HG03571 (cell line): ENCODE data around the gene CHMP6.

Experiments used
- ATAC-seq: cut with Tn5 transposase; IDR thresholded peaks from one replicate; pipeline ENCODE4 v1.9.1; 2021; ENCODE audit not compliant: unreplicated experiment

The CHMP6 gene

DNA sequence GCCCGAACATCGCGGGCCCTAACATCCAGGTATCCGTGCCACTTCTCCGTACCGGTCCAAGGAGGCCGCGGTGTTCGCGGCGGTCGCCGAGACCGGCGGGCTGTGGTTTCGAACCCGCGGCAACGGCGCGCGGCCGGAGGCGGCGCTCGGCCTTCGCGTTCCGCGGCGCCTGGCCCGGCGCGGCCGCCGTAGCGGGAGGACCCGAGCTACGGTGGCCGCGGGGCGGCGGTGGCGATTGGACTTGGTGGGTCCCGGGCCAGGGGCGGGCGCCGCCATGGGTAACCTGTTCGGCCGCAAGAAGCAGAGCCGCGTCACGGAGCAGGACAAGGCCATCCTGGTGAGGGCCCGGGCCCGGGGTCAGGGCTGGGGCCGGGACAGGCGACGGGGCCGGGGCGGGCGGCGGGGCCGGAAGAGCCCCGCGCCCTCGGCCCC is at the start of gene CHMP6:
Gene CHMP6, plus strand, starts transcription at position 197 of the 432 bp plus-strand sequence. Its CDS starts 78 bp downstream, at position 275.
- no peak for ATAC-seq

DNA sequence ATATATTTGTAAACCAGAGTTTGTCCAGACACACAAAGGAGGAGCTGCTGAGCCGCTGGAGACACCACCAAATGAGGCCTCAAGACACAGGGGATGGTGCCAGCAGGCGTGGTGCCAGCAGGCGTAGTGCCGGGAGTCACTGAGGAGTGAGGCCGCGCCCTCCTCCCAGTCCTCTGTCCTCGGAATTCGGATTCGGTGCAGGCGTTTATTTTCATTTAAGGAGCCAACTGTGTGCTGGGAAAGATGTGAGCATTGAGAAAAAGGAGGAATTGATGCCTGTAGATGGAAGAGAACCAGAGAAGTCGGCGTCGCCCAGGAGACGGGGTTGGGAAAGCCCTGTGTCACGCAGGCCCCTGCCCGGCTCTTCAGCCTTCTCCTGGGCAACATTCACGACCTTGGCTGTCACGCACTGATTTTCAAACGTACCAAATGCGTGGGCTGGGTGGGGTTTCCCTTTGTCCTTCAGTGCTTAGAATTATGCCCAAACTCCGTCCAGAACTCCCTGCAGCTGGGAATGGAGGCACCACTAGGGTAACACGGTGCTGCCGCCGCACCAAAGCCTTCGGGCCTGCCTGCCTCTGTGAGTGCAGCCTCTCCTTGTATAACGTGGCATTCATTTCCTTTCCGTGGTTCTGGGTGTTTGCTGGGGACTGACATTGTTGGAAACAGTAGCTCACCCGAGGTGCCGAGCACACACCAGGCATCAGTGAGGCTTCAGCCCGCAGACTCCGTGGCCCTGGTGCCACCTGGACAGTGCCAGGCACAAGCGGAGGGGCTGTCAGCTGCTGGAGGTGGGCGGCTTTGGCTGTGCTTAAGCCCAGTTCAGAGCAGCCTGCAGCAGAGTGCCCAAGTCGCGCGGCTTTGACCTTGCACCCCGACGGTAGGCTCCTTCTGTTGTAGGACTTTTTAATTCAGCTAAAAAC is 49.0 kb upstream of the CHMP6 start:
- ATAC-seq, result no peak

DNA sequence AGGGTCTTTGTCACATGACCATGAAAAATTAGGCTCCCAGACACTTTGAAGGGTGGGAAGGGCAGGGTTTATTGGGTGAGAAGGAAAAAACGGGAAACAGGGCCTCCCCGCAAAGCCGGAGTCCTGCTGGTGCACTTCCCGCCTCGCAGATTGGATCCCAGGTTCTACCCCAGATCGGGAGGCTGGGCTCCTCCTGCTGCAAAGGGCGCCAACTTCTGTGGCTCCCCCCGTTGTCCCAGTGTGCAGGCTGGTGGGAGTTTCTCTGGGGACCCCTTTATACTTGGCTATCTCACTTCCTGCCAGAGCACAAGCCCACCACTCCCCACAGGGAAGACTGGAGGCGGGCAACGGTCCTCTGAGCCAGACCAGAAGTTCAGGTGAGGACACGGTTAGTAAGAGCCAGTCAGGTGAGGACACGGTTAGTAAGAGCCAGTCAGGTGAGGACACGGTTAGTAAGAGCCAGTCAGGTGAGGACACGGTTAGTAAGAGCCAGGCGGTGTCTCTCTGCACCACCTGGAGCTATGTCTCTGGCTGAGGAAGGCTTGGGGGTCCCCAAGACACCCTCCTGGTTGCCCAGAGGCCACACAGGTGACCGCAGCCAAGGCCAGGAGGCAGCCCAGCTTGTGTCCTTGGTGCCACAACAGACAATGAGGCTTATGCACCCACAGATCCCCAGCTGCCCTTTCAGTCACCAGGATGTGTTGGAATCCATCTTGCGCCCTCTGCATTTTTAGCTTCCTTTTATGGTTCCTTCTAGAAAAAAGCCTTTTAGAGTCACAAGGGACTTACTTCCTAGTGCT is 48.1 kb upstream of the CHMP6 start:
- no peak for ATAC-seq

DNA sequence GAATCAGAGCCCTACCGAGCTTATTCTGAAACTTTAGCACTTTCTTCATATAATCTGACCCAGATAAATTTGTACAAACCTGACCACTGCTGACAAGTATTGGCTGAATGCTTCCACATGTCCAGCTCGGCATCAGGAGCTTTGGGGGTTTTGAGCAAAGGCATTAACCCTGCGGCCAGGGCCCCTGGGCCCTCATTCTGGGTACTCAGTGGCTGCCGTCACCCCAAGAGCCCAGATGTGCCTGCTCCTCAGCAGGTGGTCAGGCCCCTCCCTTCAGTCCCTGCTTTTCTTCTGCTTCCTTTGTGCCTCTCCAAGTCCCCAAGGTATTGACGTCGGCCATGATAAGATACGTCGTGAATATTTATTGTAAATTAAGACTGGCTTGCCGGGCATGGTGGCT is 47.3 kb upstream of the CHMP6 start:
- no peak for ATAC-seq

DNA sequence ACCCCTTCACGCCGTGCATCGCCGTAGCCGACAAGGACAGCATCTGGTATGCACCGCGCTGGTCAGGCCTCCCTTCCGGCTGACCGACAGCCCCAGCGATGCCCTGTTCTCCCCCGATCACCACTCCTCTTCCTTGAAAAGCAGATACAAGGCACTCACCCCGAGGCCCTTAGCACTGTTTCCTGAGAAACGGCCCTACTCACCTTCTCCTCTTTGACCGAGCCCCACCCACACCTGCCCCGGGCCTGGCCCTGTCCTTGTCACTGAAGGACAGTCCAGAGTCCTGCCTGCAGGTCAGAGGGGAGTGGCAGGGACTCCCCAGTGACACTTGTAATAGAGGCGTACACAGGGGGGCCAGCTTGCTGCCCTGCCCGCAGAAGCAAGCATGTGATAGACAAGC is 45.9 kb upstream of the CHMP6 start:
- no peak for ATAC-seq

DNA sequence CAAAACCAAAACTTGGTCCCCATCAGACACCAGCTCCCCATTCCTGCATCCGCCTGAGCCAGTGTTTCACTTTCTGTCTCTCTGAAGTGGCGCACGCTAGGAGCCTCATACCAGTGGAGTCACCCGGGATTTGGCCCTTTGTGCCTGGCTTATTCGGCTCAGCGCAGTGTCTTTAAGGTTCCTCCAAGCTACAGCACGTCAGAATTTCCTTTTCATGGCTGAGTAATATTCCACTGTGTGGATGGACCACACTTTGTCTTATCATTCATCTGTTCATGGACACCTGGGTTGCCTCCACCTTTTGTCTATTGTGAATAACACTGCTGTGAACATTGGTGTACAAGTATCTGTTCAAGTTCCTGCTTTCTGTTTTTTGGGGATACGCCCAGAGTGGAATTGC is 45.2 kb upstream of the CHMP6 start:
- ATAC-seq, result no peak

DNA sequence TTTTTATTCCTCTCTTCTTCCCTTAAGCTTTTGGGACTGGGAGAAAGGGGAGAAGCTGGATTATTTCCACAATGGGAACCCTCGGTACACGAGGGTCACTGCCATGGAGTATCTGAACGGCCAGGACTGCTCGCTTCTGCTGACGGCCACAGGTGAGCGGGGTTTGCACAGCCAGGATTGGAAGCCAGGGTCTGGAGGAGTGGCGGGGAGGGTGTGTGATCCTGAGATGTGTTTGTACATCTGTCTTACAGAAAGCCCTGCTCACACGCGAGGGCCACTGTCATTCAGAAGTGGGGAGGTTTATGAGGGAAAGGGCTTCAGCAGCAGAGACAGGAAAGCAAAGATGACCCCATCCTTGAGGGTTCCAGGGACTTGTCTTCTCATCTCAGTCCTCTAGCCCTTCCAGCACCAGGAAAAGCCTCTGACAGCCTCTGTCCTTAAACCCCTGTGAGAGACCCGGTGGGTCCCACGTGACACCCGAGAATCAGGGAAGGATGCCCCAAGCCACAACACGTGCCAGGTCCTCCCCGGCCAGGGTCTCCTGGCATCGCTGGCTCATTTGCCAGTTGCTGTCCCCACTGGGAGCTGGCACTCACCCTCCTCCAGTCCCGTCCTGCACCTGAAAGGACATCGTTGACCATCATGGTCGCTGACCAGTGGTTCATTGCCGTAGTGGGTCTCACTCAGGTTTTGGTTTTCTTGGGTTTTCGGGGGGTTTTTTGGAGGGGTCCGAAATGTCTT is 44.3 kb upstream of the CHMP6 start:
- ATAC-seq, result no peak

DNA sequence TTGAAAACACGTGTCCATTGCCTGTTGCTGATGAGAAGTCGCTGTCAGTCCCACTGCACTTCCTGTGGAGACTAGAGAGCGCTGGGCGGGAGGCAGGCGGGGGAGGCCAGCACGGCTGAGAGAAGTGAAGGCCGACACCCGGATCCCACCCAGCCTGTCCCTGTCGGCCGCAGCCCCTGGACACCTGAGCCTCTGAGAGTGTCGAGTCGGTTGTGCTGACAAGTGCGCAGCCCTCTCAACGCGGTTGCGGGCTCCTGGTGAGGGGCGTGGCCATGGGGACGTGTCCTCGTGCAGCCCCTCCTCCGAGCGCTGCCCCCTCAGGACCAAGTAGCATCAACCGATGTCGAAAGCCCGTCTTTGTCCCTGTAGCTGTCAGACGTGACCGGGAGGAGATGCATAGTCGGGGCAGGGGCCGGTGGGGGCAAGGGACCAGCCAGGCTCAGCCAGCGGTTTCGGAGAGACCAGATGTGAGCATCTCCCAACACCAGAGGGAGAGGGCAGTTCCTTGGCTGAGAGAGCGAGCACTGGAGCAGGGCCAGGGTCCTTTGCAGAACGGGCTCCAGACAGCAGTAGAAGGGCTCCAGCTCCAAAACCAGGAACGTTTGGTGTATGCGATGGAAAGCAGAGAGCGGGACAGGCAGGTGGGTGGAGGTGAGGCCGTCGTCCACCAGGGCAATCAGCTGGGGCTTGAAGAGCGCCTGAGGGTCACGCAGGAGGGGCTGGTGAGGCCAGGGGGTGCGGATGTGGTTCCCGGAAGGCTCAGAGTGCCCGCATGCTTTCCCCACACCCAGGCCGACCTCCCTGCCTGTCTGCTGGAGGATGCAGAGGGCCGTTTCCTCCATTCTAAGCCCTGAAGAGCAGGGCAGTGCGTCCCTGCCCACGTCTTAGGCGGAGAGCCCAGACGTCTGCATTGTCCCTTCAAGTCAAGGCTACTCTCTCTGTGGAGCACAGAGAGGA is 43.3 kb upstream of the CHMP6 start:
- ATAC-seq, result no peak

DNA sequence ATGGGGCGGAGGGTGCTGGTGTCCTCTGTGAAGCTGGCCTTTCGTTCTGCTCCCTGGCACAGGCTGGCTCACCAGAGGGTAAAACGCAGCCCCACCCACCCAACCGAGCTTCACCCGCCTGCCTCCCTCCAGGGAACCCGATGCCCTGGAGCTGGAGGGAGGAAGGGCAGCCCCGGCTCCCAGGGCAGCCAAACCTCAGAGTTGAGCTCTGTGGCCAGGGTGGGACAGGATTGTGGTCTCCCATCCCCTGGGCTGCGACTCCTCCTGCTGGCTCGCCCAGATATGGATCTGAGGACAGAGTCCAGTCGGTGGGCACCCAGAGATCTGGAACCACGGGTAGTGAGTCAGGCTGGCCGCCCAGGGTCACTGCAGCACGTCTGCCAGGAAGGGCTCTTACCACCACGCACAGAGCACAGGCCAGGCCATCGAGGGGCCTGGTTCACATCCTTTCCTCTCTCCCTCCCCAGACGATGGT is 42.6 kb upstream of the CHMP6 start:
- no peak for ATAC-seq

DNA sequence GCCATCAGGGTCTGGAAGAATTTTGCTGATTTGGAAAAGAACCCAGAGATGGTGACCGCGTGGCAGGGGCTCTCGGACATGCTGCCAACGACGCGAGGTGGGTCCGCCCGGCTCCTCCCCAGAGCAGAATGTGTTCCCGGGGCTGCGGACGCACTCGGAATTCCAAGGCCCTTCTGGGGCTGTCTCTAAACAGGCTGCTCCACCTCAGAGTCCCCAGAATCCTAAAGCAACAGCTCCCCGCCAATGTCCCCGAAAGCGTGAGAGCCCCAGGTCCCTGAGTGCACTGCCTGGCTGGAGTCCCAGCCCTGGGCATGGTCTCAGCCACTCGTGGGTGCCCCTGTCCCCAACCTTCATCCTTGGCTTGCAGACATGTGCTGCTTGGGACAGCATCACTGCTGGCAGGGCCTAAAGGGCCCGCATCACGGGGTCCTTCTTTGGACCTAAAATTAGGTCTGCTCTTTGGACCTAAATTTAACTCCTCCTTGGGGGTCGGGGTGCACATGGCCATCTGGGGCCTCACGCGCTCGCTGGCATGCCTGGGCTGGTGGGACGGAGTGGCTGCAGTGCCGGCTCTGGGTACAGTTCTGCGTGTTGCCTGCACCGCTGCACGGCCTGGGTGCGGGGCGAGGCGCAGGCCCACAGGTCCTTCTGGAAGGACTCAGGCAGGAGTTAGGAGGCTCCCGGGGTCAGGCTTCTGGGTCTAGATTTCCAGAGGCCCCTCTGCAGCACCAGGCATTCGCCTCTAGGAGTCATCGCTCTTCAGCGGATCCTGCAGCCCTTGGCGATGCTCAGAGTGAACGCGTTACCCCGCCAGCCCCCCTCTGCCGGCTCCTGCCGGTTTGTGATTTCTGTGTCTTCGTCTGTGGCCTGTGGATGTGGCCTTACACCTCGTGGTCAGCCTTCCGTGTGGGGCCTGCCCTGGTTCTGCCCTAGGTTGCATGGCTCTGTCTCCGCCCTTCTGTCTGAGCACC is 41.9 kb upstream of the CHMP6 start:
- ATAC-seq, result no peak

DNA sequence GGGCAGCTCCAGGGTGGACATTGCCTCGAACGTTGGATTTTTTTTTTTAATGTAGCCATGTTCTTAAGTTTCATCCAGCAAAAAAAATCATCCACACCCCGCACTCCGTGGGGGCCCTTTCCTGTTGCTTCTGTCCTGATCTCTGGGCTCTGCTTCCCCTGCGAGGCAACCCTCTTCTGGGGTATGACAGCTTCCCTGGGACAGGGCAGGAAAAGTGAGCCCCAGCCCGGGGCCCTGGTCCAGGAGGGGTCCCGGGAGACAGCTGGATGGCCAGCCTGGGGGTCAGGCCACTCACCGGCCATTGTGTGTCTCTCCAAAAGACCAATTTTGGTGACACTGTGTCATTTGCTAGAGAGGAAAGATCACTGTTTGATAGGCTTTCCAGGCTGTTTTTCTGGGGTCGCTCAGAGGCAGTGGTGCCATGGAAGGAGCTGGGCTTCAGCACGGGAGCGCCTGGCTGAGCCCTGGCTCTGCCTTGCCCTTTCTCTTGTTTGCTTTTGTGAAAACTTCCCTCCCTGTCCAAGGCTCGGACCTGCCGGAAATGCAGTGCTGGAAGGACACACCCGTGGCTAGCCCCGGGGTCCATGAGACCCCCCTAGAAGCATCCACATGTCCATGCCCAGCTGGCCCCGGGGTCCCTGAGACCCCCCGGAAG is 41.0 kb upstream of the CHMP6 start:
- no peak for ATAC-seq

DNA sequence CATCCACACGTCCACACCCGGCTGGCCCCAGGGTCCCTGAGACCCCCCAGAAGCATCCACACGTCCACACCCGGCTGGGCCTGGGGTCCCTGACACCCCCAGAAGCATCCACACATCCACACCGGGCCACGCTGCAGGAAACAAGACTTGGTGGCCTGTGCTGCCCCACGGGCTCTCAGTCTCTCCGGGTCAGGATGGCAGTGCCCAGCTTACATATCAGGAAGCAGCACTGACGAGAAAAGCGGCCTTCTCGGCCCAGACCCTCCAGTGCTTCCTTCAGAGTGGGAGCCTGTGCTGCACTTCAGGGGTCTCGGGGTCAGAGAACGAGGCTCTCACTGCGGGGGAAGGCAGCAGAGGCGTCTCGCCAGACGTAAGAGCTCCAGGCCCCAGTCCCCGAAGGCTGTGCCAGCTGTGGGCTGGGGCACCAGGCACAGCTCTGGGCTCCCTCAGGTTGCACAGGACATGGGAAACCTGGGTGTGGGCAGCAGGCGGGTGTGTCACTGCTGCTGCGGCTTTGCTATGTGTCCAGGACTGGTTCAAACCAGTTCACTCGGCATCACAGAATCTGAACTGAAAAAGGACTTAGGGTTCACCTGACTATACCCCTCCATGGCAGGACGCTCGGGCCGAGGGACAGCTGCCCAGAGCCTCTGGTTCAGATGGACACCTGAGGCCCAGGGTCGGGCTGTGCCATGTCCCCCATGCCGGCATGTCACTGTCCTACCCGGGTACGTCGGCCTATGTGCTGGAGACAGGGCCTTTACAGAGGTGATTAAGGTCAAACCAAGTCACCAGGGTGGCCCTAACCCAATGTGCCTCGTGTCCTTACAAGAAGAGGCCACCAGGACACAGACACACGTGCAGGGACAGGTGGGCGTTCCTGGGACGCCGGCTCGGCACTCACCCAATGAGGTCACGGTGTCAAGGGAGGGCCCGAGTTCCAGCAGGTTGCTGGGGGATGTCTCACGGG is 40.2 kb upstream of the CHMP6 start:
- no peak for ATAC-seq

DNA sequence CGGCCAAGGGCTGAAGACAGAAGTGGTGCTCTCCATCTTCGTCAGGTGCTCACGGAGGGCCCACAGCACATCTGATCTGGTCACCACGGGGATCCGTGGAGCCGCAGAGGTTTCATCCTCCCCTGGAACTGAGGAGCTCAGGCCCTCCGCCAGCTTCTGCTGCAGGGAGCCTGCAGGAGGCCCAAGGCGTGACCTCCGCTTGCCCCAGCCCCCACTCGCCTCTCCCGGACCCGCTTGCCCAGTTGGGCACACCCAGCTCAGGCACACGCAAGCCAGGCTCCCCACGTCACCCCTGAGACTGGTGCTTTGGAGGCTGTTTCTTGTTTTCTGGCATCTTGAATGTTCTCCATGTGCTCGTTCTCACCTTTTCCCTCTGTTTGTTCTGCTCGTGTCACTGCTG is 39.4 kb upstream of the CHMP6 start:
- ATAC-seq, result no peak

DNA sequence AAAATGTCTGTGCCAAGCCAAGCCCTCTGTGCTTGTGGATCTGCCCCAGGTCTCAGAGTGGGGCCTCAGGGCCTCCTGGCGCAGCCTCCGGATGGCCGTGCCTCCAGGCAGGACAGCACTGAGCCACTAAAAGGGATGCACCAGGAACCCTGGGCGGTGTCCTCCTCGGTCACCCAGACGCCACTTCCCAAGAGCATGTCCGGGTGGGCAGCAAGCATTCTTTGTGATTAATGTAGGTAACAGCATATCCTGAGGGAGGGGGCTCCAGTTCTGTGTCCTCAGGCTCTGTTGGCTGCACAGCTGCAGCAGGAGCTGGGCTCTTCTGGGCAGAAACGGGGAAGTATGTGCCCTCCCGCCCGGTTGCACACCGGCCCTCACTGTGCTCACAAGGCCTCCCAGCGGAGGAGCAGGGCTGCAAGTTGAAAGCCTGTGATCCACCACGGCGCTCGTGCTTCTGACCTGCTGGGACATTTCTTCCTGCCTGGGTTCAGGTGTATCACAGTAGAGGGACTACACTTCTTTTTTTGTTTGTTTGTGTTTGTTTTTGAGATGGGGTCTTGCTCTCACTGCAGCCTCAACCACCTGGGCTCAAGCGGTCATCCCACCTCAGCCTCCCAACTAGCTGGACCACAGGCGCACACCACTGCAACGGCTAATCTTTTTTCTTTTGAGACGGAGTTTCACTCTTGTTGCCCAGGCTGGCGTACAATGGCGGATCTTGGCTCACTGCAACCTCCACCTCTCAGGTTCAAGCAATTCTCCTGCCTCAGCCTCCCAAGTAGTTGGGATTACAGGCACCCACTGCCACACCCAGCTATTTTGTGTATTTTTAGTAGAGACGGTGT is 37.9 kb upstream of the CHMP6 start:
- no peak for ATAC-seq

DNA sequence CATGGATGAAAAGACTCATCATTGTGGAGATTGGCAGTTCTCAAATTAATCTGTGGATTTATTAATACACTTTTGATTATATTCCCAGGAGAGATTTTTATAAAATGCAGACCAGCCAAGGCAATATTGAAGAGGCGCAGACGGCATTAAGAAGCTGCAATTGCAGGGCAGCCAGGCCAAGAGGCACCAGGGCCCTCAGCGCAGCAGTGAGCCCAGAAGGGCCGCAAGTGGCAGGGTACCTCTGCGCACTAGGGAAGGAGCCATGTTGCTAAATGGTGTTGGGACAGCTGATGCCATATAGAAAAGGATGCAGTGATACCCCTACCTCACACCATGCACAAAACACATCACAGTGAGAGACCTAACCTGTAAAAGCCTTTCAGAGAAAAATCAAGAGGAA is 36.6 kb upstream of the CHMP6 start:
- ATAC-seq, result no peak

DNA sequence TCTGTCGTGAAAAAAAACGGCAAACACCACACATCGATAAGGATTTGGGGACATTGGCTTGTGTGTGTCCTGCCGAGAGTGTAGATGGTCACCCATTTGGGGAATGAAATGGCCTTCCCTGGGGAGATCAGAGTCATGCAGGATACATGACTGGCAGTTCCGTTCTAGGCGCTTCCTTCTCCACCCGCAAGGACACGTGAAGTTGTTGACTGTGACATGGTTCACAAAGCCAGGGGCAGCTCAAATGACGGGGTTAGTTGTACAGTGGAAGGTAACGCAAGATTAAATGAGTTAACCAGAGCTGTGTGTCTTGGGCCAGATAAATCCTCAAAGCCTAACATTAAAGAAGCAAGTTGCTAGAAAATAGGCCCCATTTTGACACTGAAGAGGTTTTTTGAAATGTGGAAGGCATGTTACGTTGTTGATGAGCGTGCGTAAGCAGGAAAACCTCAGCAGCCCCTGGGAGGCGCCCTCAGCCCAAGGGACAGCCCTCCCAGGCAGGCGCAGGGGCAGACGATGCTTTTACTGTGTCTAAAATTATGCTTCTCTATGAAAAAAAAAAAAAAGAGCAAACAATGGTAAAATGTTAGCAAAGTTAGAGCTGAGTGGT is 35.9 kb upstream of the CHMP6 start:
- no peak for ATAC-seq
